CD14-positive monocyte (primary cell): ENCODE data around the gene CAMK1D. TPM values are rescaled to one million over a fixed set of nuclear protein-coding genes. Genes with fewer than 3 reads are reported as not detected.
A peak's percentile ranks its signal among the peaks of the same experiment; 100 is the strongest.

ENCODE experiments used
- DNase-seq, 3 donors: peaks; one replicate each; pipeline ENCODE4 v3.0.0-alpha.2; 2011 to 2022
- H2AFZ ChIP-seq: 2 replicates; pipeline ENCODE4 v1.6.0; 2012; ENCODE audit warnings: mild to moderate bottlenecking, low read depth, low read length, inconsistent platforms; ENCODE audit not compliant: insufficient read depth, poor library complexity, severe bottlenecking
- H3K27ac ChIP-seq, 2 donors: 1 replicate in 1 of 2; 2 replicates in 1 of 2; pipeline ENCODE4 v1.5.1; 2012 to 2013; ENCODE audit warnings: low read length in 2 of 2, control low read depth in 1 of 2, inconsistent platforms in 1 of 2, low read depth in 1 of 2, mild to moderate bottlenecking in 1 of 2
- H3K27me3 ChIP-seq, 2 donors: one replicate each; pipeline versions ENCODE4 v1.6.0 to v1.6.1; 2011 to 2013; ENCODE audit warnings: low read length in 2 of 2; ENCODE audit not compliant: control insufficient read depth in 2 of 2, insufficient read depth in 2 of 2
- H3K36me3 ChIP-seq, 2 donors: replicated peaks in 1 of 2; 1 replicate in 1 of 2; 2 replicates in 1 of 2; pipeline versions ENCODE4 v1.5.1 to v1.6.1; 2012 to 2013; ENCODE audit warnings: low read length in 2 of 2, control low read depth in 1 of 2, inconsistent platforms in 1 of 2, mild to moderate bottlenecking in 1 of 2; ENCODE audit not compliant: insufficient read depth in 2 of 2, control insufficient read depth in 1 of 2
- H3K4me1 ChIP-seq, 2 donors: 1 replicate in 1 of 2; 2 replicates in 1 of 2; pipeline versions ENCODE4 v1.5.1 to v1.6.1; 2012 to 2013; ENCODE audit warnings: low read length in 2 of 2, control low read depth in 1 of 2, inconsistent platforms in 1 of 2, mild to moderate bottlenecking in 1 of 2, moderate library complexity in 1 of 2; ENCODE audit not compliant: insufficient read depth in 2 of 2, control insufficient read depth in 1 of 2
- H3K4me2 ChIP-seq: replicated peaks from 2 replicates; pipeline ENCODE3; 2012; ENCODE audit warnings: low read length, moderate library complexity, mild to moderate bottlenecking; ENCODE audit not compliant: poor library complexity, severe bottlenecking; ENCODE audit errors: extremely low read depth
- H3K4me3 ChIP-seq, 3 experiments: fragments of 200-600 bp in 1 of 3; sonication (generic) in 1 of 3; replicated peaks in 1 of 3; 1 replicate in 2 of 3; 2 replicates in 1 of 3; pipeline ENCODE4 v1.5.1; 2011 to 2013; ENCODE audit warnings: low read length in 3 of 3, mild to moderate bottlenecking in 3 of 3, control low read depth in 2 of 3, low read depth in 2 of 3, inconsistent platforms in 1 of 3, moderate library complexity in 1 of 3
- H3K79me2 ChIP-seq: 2 replicates; pipeline ENCODE4 v1.6.0; 2012; ENCODE audit warnings: mild to moderate bottlenecking, control low read depth, inconsistent platforms, low read length, moderate library complexity; ENCODE audit not compliant: insufficient read depth
- H3K9ac ChIP-seq: 2 replicates; pipeline ENCODE4 v1.6.0; 2017; ENCODE audit warnings: low read length, mild to moderate bottlenecking; ENCODE audit not compliant: insufficient read depth, poor library complexity, severe bottlenecking
- H3K9me3 ChIP-seq, 2 donors: replicated peaks in 1 of 2; 1 replicate in 1 of 2; 2 replicates in 1 of 2; pipeline versions ENCODE4 v1.5.1 to v1.6.1; 2012 to 2013; ENCODE audit warnings: low read length in 2 of 2, control low read depth in 1 of 2; ENCODE audit not compliant: control insufficient read depth in 1 of 2, insufficient read depth in 1 of 2
- H4K20me1 ChIP-seq: 2 replicates; pipeline ENCODE4 v1.6.0; 2012; ENCODE audit warnings: mild to moderate bottlenecking, low read length, control low read depth, moderate library complexity; ENCODE audit not compliant: insufficient read depth
- H3K27ac Mint-ChIP-seq, 7 donors: one replicate each; pipeline ENCODE4 v1.8.0; 2020; ENCODE audit warnings: mild to moderate bottlenecking in 7 of 7, mixed read lengths in 7 of 7, moderate library complexity in 6 of 7, inconsistent platforms in 2 of 7
- H3K27me3 Mint-ChIP-seq, 3 donors: one replicate each; pipeline ENCODE4 v1.8.0; 2021 to 2022; ENCODE audit warnings: low read depth in 3 of 3, mild to moderate bottlenecking in 3 of 3, mixed read lengths in 3 of 3, moderate library complexity in 3 of 3, inconsistent platforms in 1 of 3
- H3K36me3 Mint-ChIP-seq, 2 donors: one replicate each; pipeline ENCODE4 v1.8.0; 2020; ENCODE audit warnings: mixed read lengths in 2 of 2, inconsistent platforms in 1 of 2, mild to moderate bottlenecking in 1 of 2
- H3K4me1 Mint-ChIP-seq: one replicate; pipeline ENCODE4 v1.8.0; 2020; ENCODE audit warnings: mild to moderate bottlenecking, mixed read lengths
- H3K4me3 Mint-ChIP-seq, 2 donors: one replicate each; pipeline ENCODE4 v1.8.0; 2020; ENCODE audit warnings: mild to moderate bottlenecking in 2 of 2, mixed read lengths in 2 of 2, moderate library complexity in 1 of 2
- H3K9me3 Mint-ChIP-seq, 7 donors: one replicate each; pipeline ENCODE4 v1.8.0; 2020 to 2022; ENCODE audit warnings: mixed read lengths in 7 of 7, mild to moderate bottlenecking in 6 of 7, moderate library complexity in 6 of 7, inconsistent platforms in 2 of 7
- CTCF ChIP-seq: fragments of 200-600 bp; IDR thresholded peaks from one replicate; pipeline ENCODE4 v1.8.0; 2022; ENCODE audit warnings: antibody characterized with exemption, mild to moderate bottlenecking
- WGBS: methylation state at CpG from one replicate; pipeline ENCODE4 v1.1.5; 2013; ENCODE audit warnings: missing lambda C conversion rate; ENCODE audit not compliant: insufficient coverage; 5-methylcytosine and 5-hydroxymethylcytosine counted together
- intact Hi-C, 2 donors: fragments of 100-400 bp; cut with micrococcal nuclease; formaldehyde crosslinking; loops; one replicate each; pipeline versions ENCODE4 v1.15.0 to v1.15.1; 2023
- polyA plus RNA-seq, 3 donors: library from polyadenylated mRNA; depleted of rRNA in 1 of 3; unstranded in 2 of 3; stranded (reverse) in 1 of 3; fragments of 300-500 nt in 2 of 3; fragments of >200 nt in 1 of 3; fragmentation: Illumina TruSeq in 2 of 3; gene quantifications; 1 replicate in 2 of 3; 2 replicates in 1 of 3; pipeline ENCODE4 v1.2.3, GENCODE V29; 2012 to 2021

Gene CAMK1D
- polyA plus RNA-seq, 3 donors, result 6.7 to 11.8 (median 7.1) TPM

GRCh38 chr10:12422189-12422588 is 72.8 kb downstream of the CAMK1D start:
- WGBS, result 96% methylated on average over 7 of the region's 10 CpGs
- H3K79me2 ChIP-seq, result no peaks in the 10 kb centered on the region
- Mint-ChIP-seq H3K4me3 (no peak overlapping the region), H3K27ac (no peak overlapping the region), H3K9me3 (peaks cover 0 to 5% (median 0%) of the 10 kb centered on the region in 7 donors), H3K4me1 (peaks cover 6% of the 10 kb centered on the region), H3K27me3 (peaks cover 2 to 4% (median 4%) of the 10 kb centered on the region in 3 donors), H3K36me3 (no peaks in the 10 kb centered on the region)
- no peaks in the 10 kb centered on the region for H3K9me3 ChIP-seq
- H4K20me1 ChIP-seq, result peaks cover 86% of the 10 kb centered on the region
- H3K4me1 ChIP-seq, result no peaks in the 10 kb centered on the region
- no peak overlapping the region for H3K4me3 ChIP-seq
- H3K9ac ChIP-seq, result no peak overlapping the region
- H3K36me3 ChIP-seq, result no peaks in the 10 kb centered on the region
- H3K27me3 ChIP-seq, result no peaks in the 10 kb centered on the region
- H2AFZ ChIP-seq, result no peak overlapping the region
- no peak overlapping the region for H3K27ac ChIP-seq
- TF ChIP-seq CTCF, result no peak
- intact Hi-C loops, result no loop called here
- DNase-seq, result no peak
- no peak overlapping the region for H3K4me2 ChIP-seq

- no peak for DNase-seq
- TF ChIP-seq CTCF, result no peak
- no peaks in the 10 kb centered on the region for H3K36me3 ChIP-seq
- no peaks in the 10 kb centered on the region for H3K79me2 ChIP-seq
- H3K4me2 ChIP-seq, result no peak overlapping the region
- H3K4me3 ChIP-seq, result no peak overlapping the region
- peaks cover 1 to 7% (median 4%) of the 10 kb centered on the region in 3 donors for H3K27me3 Mint-ChIP-seq
- H3K27ac Mint-ChIP-seq, result peak overlapping the region in 1 of 7 donors; percentile 10
- no peaks in the 10 kb centered on the region for H3K4me1 ChIP-seq
- H3K27me3 ChIP-seq, result no peaks in the 10 kb centered on the region
- intact Hi-C loops, result no loop called here
- H2AFZ ChIP-seq, result no peak overlapping the region
- no peak overlapping the region for H3K9ac ChIP-seq
- no peaks in the 10 kb centered on the region for H3K36me3 Mint-ChIP-seq
- no peaks in the 10 kb centered on the region for H3K9me3 ChIP-seq
- WGBS, result 98% methylated on average over 14 of the region's 14 CpGs
- H3K9me3 Mint-ChIP-seq, result peaks cover 0 to 6% (median 0%) of the 10 kb centered on the region in 7 donors
- peaks cover 84% of the 10 kb centered on the region for H4K20me1 ChIP-seq
- no peak overlapping the region for H3K4me3 Mint-ChIP-seq
- peaks cover 6% of the 10 kb centered on the region for H3K4me1 Mint-ChIP-seq
- no peak overlapping the region for H3K27ac ChIP-seq
Measured at GRCh38 chr10:12423896-12424295, 74.5 kb downstream of the CAMK1D start.
